BE2C (cell line): ENCODE results near the gene SLC8A1.

Experiments
- DNase-seq: peaks from one replicate; pipeline ENCODE4 v3.0.0-alpha.2; 2020
- H3K27me3 ChIP-seq: fragments of 250-450 bp; sonication (Bioruptor Pico); 2 replicates; pipeline ENCODE4 v1.5.1; 2020; ENCODE audit warnings: mild to moderate bottlenecking
- H3K36me3 ChIP-seq: fragments of 250-450 bp; sonication (Bioruptor Pico); 2 replicates; pipeline ENCODE4 v1.5.1; 2020; ENCODE audit warnings: mild to moderate bottlenecking
- H3K4me1 ChIP-seq: fragments of 250-450 bp; sonication (Bioruptor Pico); 2 replicates; pipeline ENCODE4 v1.5.1; 2020
- H3K4me3 ChIP-seq: 2 replicates; pipeline ENCODE4 v1.5.1; 2011; ENCODE audit warnings: low read depth, low read length
- H3K9me3 ChIP-seq: fragments of 250-450 bp; sonication (Bioruptor Pico); 2 replicates; pipeline ENCODE4 v1.5.1; 2020
- CTCF ChIP-seq: IDR thresholded peaks from 2 replicates; pipeline ENCODE4 v1.5.1; 2012; ENCODE audit warnings: mild to moderate bottlenecking, low read depth, low read length

The SLC8A1 gene

GRCh38 chr2:40244675-40245074 lies 207.2 kb downstream of the SLC8A1 start:
- peak; percentile 65 for DNase-seq
- peak; percentile 77 for TF ChIP-seq CTCF
- Histone ChIP-seq H3K4me3 (no peak overlapping the region), H3K27me3 (no peaks in the 10 kb centered on the region), H3K4me1 (peaks cover 5% of the 10 kb centered on the region; the same call in 1 of the 2 replicates), H3K36me3 (no peaks in the 10 kb centered on the region), H3K9me3 (no peaks in the 10 kb centered on the region; the same call in 1 of the 2 replicates)

GRCh38 chr2:40244251-40244650 lies 207.6 kb downstream of the SLC8A1 start:
- Histone ChIP-seq H3K9me3 (no peaks in the 10 kb centered on the region; the same call in 1 of the 2 replicates), H3K36me3 (no peaks in the 10 kb centered on the region), H3K27me3 (no peaks in the 10 kb centered on the region), H3K4me1 (peaks cover 5% of the 10 kb centered on the region; the same call in 1 of the 2 replicates), H3K4me3 (no peak overlapping the region)
- no peak for DNase-seq
- TF ChIP-seq CTCF, result no peak

GRCh38 chr2:40243581-40244187 lies 208.2 kb downstream of the SLC8A1 start:
- no peak overlapping the region for H3K4me3 ChIP-seq
- DNase-seq, result no peak
- H3K9me3 ChIP-seq, result no peaks in the 10 kb centered on the region; the same call in 1 of the 2 replicates
- no peaks in the 10 kb centered on the region for H3K36me3 ChIP-seq
- no peaks in the 10 kb centered on the region for H3K27me3 ChIP-seq
- TF ChIP-seq CTCF, result no peak
- H3K4me1 ChIP-seq, result peaks cover 5% of the 10 kb centered on the region; the same call in 1 of the 2 replicates

- no peaks in the 10 kb centered on the region; the same call in 1 of the 2 replicates for H3K9me3 ChIP-seq
- no peak for DNase-seq
- H3K4me1 ChIP-seq, result peaks cover 5% of the 10 kb centered on the region; the same call in 1 of the 2 replicates
- no peaks in the 10 kb centered on the region for H3K36me3 ChIP-seq
- TF ChIP-seq CTCF, result no peak
- H3K4me3 ChIP-seq, result no peak overlapping the region
- no peaks in the 10 kb centered on the region for H3K27me3 ChIP-seq
Observed at GRCh38 chr2:40242315-40242714, 209.6 kb downstream of the SLC8A1 start.

- no peak overlapping the region for H3K4me3 ChIP-seq
- H3K4me1 ChIP-seq, result peaks cover 4% of the 10 kb centered on the region; the same call in 1 of the 2 replicates
- no peaks in the 10 kb centered on the region for H3K27me3 ChIP-seq
- H3K36me3 ChIP-seq, result no peaks in the 10 kb centered on the region
- DNase-seq, result peak; percentile 21
- TF ChIP-seq CTCF, result no peak
- H3K9me3 ChIP-seq, result no peaks in the 10 kb centered on the region; the same call in 1 of the 2 replicates
Observed at GRCh38 chr2:40240070-40240469, 211.8 kb downstream of the SLC8A1 start.

GRCh38 chr2:40230707-40231432 lies 221.0 kb downstream of the SLC8A1 start:
- no peaks in the 10 kb centered on the region for H3K36me3 ChIP-seq
- DNase-seq, result no peak
- H3K4me1 ChIP-seq, result peaks cover 8% of the 10 kb centered on the region
- no peaks in the 10 kb centered on the region; the same call in 1 of the 2 replicates for H3K9me3 ChIP-seq
- no peak overlapping the region for H3K4me3 ChIP-seq
- H3K27me3 ChIP-seq, result no peaks in the 10 kb centered on the region
- TF ChIP-seq CTCF, result 0 out of 2 replicates have a peak, but pooled peaks have one; percentile 15
